OCI-LY1 (cell line): Measurements from ENCODE around the gene SSC5D.

Source experiments
- CTCF ChIP-seq: fragments of 200-600 bp; sonication (generic), shearing (Covaris generic); IDR thresholded peaks from 2 replicates; pipeline ENCODE4 v1.5.1; 2017; ENCODE audit warnings: mild to moderate bottlenecking, antibody characterized with exemption, low read length, moderate library complexity, mixed read lengths
- EZH2 ChIP-seq: fragments of 200-600 bp; sonication (generic), shearing (Covaris generic); IDR thresholded peaks from 2 replicates; pipeline ENCODE4 v1.8.0; 2017; ENCODE audit warnings: borderline replicate concordance, mixed run types, mild to moderate bottlenecking, antibody characterized with exemption, low read length, moderate library complexity, mixed read lengths

GRCh38 chr19:55546011-55546410 is 57.8 kb downstream of the SSC5D start:
- no peak for TF ChIP-seq CTCF
- TF ChIP-seq EZH2, result no peak
